ENCODE measurements around the gene SUCO.

Gene SUCO

GRCh38 chr1:172513479-172513878 lies 19.5 kb upstream of the SUCO start:
- no peak overlapping the region for H3K4me3 ChIP-seq (ENCODE audit: control insufficient read depth, low read depth, low read length)
- TF ChIP-seq CTCF (conservative IDR thresholded peaks at IDR 0.05; ENCODE audit: control insufficient read depth, insufficient read depth, low read depth, low read length): no peak
- DNase-seq (ENCODE audit: low read depth): no peak

GRCh38 chr1:172514108-172514507 lies 18.8 kb upstream of the SUCO start:
- no peak for DNase-seq (ENCODE audit: low read depth)
- no peak for TF ChIP-seq CTCF (conservative IDR thresholded peaks at IDR 0.05; ENCODE audit: control insufficient read depth, insufficient read depth, low read depth, low read length)
- H3K4me3 ChIP-seq (ENCODE audit: control insufficient read depth, low read depth, low read length): no peak overlapping the region

- no peak for TF ChIP-seq CTCF (conservative IDR thresholded peaks at IDR 0.05; ENCODE audit: control insufficient read depth, insufficient read depth, low read depth, low read length)
- no peak for DNase-seq (ENCODE audit: low read depth)
Observed at GRCh38 chr1:172515436-172515835, 17.5 kb upstream of the SUCO start.

GRCh38 chr1:172515927-172516326 lies 17.0 kb upstream of the SUCO start:
- no peak overlapping the region for H3K4me3 ChIP-seq (ENCODE audit: control insufficient read depth, low read depth, low read length)
- TF ChIP-seq CTCF (conservative IDR thresholded peaks at IDR 0.05; ENCODE audit: control insufficient read depth, insufficient read depth, low read depth, low read length): no peak
- DNase-seq (ENCODE audit: low read depth): no peak

More at GRCh38 chr1:172515436-172515835, 17.5 kb upstream of the SUCO start:
- H3K4me3 ChIP-seq (ENCODE audit: control insufficient read depth, low read depth, low read length): no peak overlapping the region

GRCh38 chr1:172517081-172517480 lies 15.9 kb upstream of the SUCO start:
- no peak for TF ChIP-seq CTCF (conservative IDR thresholded peaks at IDR 0.05; ENCODE audit: control insufficient read depth, insufficient read depth, low read depth, low read length)
- no peak for DNase-seq (ENCODE audit: low read depth)
- H3K4me3 ChIP-seq (ENCODE audit: control insufficient read depth, low read depth, low read length): no peak overlapping the region

- H3K4me3 ChIP-seq (ENCODE audit: control insufficient read depth, low read depth, low read length): no peak overlapping the region
- no peak for DNase-seq (ENCODE audit: low read depth)
- TF ChIP-seq CTCF (conservative IDR thresholded peaks at IDR 0.05; ENCODE audit: control insufficient read depth, insufficient read depth, low read depth, low read length): no peak
Observed at GRCh38 chr1:172517545-172517944, 15.4 kb upstream of the SUCO start.

GRCh38 chr1:172529304-172529703 lies 3.6 kb upstream of the SUCO start:
- no peak for TF ChIP-seq CTCF (conservative IDR thresholded peaks at IDR 0.05; ENCODE audit: control insufficient read depth, insufficient read depth, low read depth, low read length)
- DNase-seq (ENCODE audit: low read depth): no peak
- H3K4me3 ChIP-seq (ENCODE audit: control insufficient read depth, low read depth, low read length): no peak overlapping the region

Data from fibroblast of mammary gland (primary cell).